ENCODE measurements around the gene BST2. TPM values are rescaled to one million over a fixed set of nuclear protein-coding genes. Genes with fewer than 3 reads are reported as not detected.
"Not testable (repeated sequence)": the region's sequence is repeated elsewhere in the genome, so short reads cannot be mapped to it uniquely, and the experiment has no call there.

Gene BST2
- polyA plus RNA-seq, 3 donors = 130 to 149 (median 140) TPM

GRCh38 chr19:17391371-17392151, 13.9 kb downstream of the BST2 start:
- DNase-seq = no peak

- peak; percentile 96 for DNase-seq
Measured at GRCh38 chr19:17390665-17391370, 14.6 kb downstream of the BST2 start.

- DNase-seq = no peak
Measured at GRCh38 chr19:17389957-17390664, 15.3 kb downstream of the BST2 start.

- no peak for DNase-seq
Measured at GRCh38 chr19:17389288-17389687, 16.1 kb downstream of the BST2 start.

- DNase-seq = peak; percentile 71
Measured at GRCh38 chr19:17385878-17386611, 19.4 kb downstream of the BST2 start.

- no peak for DNase-seq
Measured at GRCh38 chr19:17380426-17381138, 24.8 kb downstream of the BST2 start.

GRCh38 chr19:17379221-17379631, 26.2 kb downstream of the BST2 start:
- DNase-seq = peak; percentile 79

GRCh38 chr19:17378271-17378670, 27.2 kb downstream of the BST2 start:
- no peak for DNase-seq

GRCh38 chr19:17376935-17377600, 28.4 kb downstream of the BST2 start, which contains the start of gene PLVAP:
TSS of gene PLVAP (minus strand) at chr19:17377342. CDS start at chr19:17377288, 54 bp downstream.
- DNase-seq = no peak

- no peak for DNase-seq
Measured at GRCh38 chr19:17370026-17370587, 35.3 kb downstream of the BST2 start.

- DNase-seq = no peak
Measured at GRCh38 chr19:17365361-17365760, 40.1 kb downstream of the BST2 start.

GRCh38 chr19:17363852-17364605, 41.4 kb downstream of the BST2 start:
- not testable (repeated sequence) for DNase-seq

GRCh38 chr19:17359905-17360800, 45.3 kb downstream of the BST2 start:
- no peak for DNase-seq

- no peak for DNase-seq
Measured at GRCh38 chr19:17358395-17358794, 47.0 kb downstream of the BST2 start.

- DNase-seq = no peak
Measured at GRCh38 chr19:17357724-17358123, 47.7 kb downstream of the BST2 start.

GRCh38 chr19:17357078-17357666, 48.3 kb downstream of the BST2 start:
- DNase-seq = no peak

- DNase-seq = no peak
Measured at GRCh38 chr19:17353386-17353785, 52.0 kb downstream of the BST2 start.
